OCI-LY7 (cell line): ENCODE results near the gene UBN1.

Experiments
- CTCF ChIP-seq: fragments of 200-600 bp; sonication (generic); conservative IDR thresholded peaks from 2 replicates; pipeline ENCODE4 v1.5.1; 2014; ENCODE audit warnings: mild to moderate bottlenecking, antibody characterized with exemption, low read length, moderate library complexity, mixed read lengths
- EZH2phosphoT487 ChIP-seq: fragments of 200-600 bp; sonication (generic); IDR thresholded peaks from 2 replicates; pipeline ENCODE4 v1.6.1; 2018; ENCODE audit warnings: low read depth, borderline replicate concordance, mild to moderate bottlenecking, mixed run types, antibody characterized with exemption, low read length, moderate library complexity, mixed read lengths

GRCh38 chr16:4925293-4925607 lies 78.0 kb downstream of the UBN1 start:
- no peak for TF ChIP-seq CTCF
- TF ChIP-seq EZH2phosphoT487, result no peak
